Gastrocnemius medialis (tissue), 4 donors: ENCODE measurements around the gene GNPDA2. TPM values are rescaled to one million over a fixed set of nuclear protein-coding genes. Genes with fewer than 3 reads are reported as not detected.
A peak's percentile ranks its signal among the peaks of the same experiment; 100 is the strongest.

Source experiments
- ATAC-seq, 2 donors: fragments of 150-250 bp; one replicate each; pipeline ENCODE4 v1.9.1; 2016
- DNase-seq, 2 donors: peaks; one replicate each; pipeline ENCODE4 v3.0.0-alpha.2; 2019
- H3K27ac ChIP-seq, 4 donors: fragments of 200-600 bp; sonication (generic); 1 replicate in 1 of 4; 2 replicates in 3 of 4; pipeline ENCODE4 v1.5.1; 2016 to 2018; ENCODE audit warnings: mild to moderate bottlenecking in 2 of 4, moderate library complexity in 1 of 4
- H3K27me3 ChIP-seq, 3 donors: fragments of 200-600 bp; sonication (generic) in 2 of 3; 1 replicate in 1 of 3; 2 replicates in 2 of 3; pipeline versions ENCODE4 v1.5.1 to v1.6.0; 2016 to 2019; ENCODE audit warnings: mild to moderate bottlenecking in 1 of 3, moderate library complexity in 1 of 3
- H3K36me3 ChIP-seq, 2 donors: fragments of 200-600 bp; sonication (generic) in 1 of 2; one replicate each; pipeline ENCODE4 v1.5.1; 2017 to 2018
- H3K4me1 ChIP-seq, 2 donors: fragments of 200-600 bp; sonication (generic) in 1 of 2; one replicate each; pipeline ENCODE4 v1.5.1; 2016 to 2017; ENCODE audit warnings: mild to moderate bottlenecking in 2 of 2
- H3K4me3 ChIP-seq, 4 donors: fragments of 200-600 bp; sonication (generic) in 3 of 4; 1 replicate in 1 of 4; 2 replicates in 3 of 4; pipeline ENCODE4 v1.5.1; 2016 to 2019; ENCODE audit warnings: mild to moderate bottlenecking in 2 of 4
- H3K9me3 ChIP-seq, 3 donors: fragments of 200-600 bp; sonication (generic) in 2 of 3; 1 replicate in 1 of 3; 2 replicates in 2 of 3; pipeline ENCODE4 v1.5.1; 2016 to 2019
- POLR2A ChIP-seq, 2 donors: fragments of 450-650 bp; IDR thresholded peaks; one replicate each; pipeline ENCODE4 v1.6.1; 2017; ENCODE audit warnings: antibody characterized with exemption in 2 of 2, mild to moderate bottlenecking in 2 of 2, moderate library complexity in 2 of 2
- in situ Hi-C, 4 donors: fragments of 200-750 bp; cut with MboI; loops; one replicate each; pipeline versions ENCODE4 v1.15.0 to v1.8.0; 2017; ENCODE audit warnings: low sequenced_read_pairs in 4 of 4
- intact Hi-C: fragments of 100-400 bp; cut with DNase I; formaldehyde crosslinking; loops from one replicate; pipeline ENCODE4 v1.15.1; 2023; ENCODE audit warnings: low total_unique reads
- total RNA-seq, 4 donors: library from RNA; depleted of rRNA; stranded (reverse); fragments of >200 nt; gene quantifications; one replicate each; pipeline versions ENCODE4 v1.1.0 to v1.2.3, GENCODE V29; 2016
- TF ChIP-seq, protein P1 (sequence below), 5 experiments: fragments of 450-650 bp in 3 of 5; fragments of 200-600 bp in 2 of 5; sonication (generic) in 2 of 5; IDR thresholded peaks in 4 of 5; conservative IDR thresholded peaks in 1 of 5; 1 replicate in 4 of 5; 2 replicates in 1 of 5; pipeline ENCODE4 v1.5.1; 2016 to 2019; ENCODE audit warnings: antibody characterized with exemption in 5 of 5, mild to moderate bottlenecking in 3 of 5, moderate library complexity in 3 of 5

Gene GNPDA2
- total RNA-seq, 4 donors from 2014 or later = 6.2 to 16.6 (median 10.7) TPM

DNA sequence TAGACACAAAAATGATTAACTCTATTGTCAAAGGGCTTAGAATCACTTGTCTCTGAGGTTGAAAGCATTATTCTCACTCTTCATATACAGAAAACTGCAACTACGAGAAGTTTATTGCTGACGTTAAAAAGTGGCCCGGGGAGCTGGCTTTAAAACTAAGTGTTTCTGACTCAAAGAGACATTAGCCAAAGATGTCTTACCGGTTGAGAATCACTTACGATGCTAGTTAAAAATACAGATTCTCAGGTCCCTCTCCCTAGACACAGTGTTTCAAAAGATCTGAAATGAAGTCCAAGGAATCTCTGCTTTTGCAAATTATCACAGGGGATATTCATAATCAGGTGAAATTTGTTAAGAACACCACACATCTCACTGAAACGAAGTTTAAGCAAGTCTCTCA is 1.2 kb downstream of the GNPDA2 start:
- intact Hi-C loops = no loop called here
- Histone ChIP-seq H3K9me3 (no peaks in the 10 kb centered on the region), H3K4me3 (peak overlapping the region; percentile 81 to 95 (median 88)), H3K27ac (peak overlapping the region in 3 of 4 donors; percentile 80 to 85 (median 84)), H3K27me3 (no peaks in the 10 kb centered on the region), H3K4me1 (peaks cover 20 to 23% of the 10 kb centered on the region in 2 donors), H3K36me3 (no peaks in the 10 kb centered on the region)
- in situ Hi-C loops = no loop called here
- ATAC-seq (no peak), DNase-seq (no peak)
- TF ChIP-seq, protein P1, sequence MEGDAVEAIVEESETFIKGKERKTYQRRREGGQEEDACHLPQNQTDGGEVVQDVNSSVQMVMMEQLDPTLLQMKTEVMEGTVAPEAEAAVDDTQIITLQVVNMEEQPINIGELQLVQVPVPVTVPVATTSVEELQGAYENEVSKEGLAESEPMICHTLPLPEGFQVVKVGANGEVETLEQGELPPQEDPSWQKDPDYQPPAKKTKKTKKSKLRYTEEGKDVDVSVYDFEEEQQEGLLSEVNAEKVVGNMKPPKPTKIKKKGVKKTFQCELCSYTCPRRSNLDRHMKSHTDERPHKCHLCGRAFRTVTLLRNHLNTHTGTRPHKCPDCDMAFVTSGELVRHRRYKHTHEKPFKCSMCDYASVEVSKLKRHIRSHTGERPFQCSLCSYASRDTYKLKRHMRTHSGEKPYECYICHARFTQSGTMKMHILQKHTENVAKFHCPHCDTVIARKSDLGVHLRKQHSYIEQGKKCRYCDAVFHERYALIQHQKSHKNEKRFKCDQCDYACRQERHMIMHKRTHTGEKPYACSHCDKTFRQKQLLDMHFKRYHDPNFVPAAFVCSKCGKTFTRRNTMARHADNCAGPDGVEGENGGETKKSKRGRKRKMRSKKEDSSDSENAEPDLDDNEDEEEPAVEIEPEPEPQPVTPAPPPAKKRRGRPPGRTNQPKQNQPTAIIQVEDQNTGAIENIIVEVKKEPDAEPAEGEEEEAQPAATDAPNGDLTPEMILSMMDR (IDR thresholded peaks at IDR 0.05 in 4 of 5, conservative IDR thresholded peaks at IDR 0.05 in 1 of 5) = no peak
- no peak for TF ChIP-seq POLR2A (IDR thresholded peaks at IDR 0.05)

DNA sequence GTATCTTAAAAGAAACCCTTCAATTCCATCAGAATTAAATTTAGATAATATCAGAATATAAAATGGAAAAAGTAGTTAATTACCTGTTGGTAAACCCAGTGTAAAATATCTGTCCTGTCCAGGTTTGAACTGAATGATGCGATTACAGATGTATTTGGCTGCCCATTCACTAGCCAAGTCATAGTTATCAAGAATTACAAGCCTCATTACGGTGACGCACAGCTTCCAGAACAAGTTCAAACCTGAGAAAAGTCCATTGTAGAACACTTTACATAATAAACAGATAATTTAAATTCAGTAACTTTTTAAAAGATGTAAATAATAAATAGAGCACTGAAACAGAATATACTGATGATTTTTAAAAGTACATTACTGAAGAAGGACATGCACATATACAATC is 4.4 kb downstream of the GNPDA2 start:
- Histone ChIP-seq H3K4me3 (no peak overlapping the region), H3K27me3 (no peaks in the 10 kb centered on the region), H3K9me3 (no peaks in the 10 kb centered on the region), H3K36me3 (no peaks in the 10 kb centered on the region), H3K27ac (no peak overlapping the region), H3K4me1 (peaks cover 19 to 21% of the 10 kb centered on the region in 2 donors)
- in situ Hi-C loops (no loop called here), intact Hi-C loops (no loop called here)
- ATAC-seq (no peak), DNase-seq (no peak)
- TF ChIP-seq, protein P1 (IDR thresholded peaks at IDR 0.05 in 4 of 5, conservative IDR thresholded peaks at IDR 0.05 in 1 of 5) = no peak
- TF ChIP-seq POLR2A (IDR thresholded peaks at IDR 0.05) = no peak

DNA sequence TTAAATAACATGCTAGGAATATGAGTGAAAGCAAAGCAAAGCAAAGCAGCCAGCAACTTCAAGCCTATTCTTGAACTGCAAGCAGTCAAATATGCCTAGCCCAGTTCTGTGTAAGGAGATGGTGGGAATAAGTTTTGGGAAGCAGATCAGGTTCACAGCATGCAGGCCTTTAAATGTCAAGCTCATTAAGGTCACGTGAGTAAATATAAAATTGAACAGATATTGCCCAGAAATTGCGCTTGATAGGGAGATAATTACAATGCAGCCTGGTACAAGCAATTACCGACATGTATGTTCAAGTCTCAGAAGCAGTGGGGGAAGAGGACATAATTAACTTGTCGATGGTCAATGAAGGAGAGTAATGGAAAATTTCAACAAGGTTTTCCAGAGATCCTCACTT is 6.0 kb downstream of the GNPDA2 start:
- Histone ChIP-seq H3K36me3 (no peaks in the 10 kb centered on the region), H3K27me3 (no peaks in the 10 kb centered on the region), H3K9me3 (no peaks in the 10 kb centered on the region), H3K27ac (no peak overlapping the region), H3K4me3 (no peak overlapping the region), H3K4me1 (peaks cover 14 to 21% of the 10 kb centered on the region in 2 donors)
- in situ Hi-C loops = no loop called here
- intact Hi-C loops = no loop called here
- TF ChIP-seq POLR2A (IDR thresholded peaks at IDR 0.05) = no peak
- TF ChIP-seq, protein P1 (IDR thresholded peaks at IDR 0.05 in 4 of 5, conservative IDR thresholded peaks at IDR 0.05 in 1 of 5) = no peak
- no peak for DNase-seq
- ATAC-seq = no peak

DNA sequence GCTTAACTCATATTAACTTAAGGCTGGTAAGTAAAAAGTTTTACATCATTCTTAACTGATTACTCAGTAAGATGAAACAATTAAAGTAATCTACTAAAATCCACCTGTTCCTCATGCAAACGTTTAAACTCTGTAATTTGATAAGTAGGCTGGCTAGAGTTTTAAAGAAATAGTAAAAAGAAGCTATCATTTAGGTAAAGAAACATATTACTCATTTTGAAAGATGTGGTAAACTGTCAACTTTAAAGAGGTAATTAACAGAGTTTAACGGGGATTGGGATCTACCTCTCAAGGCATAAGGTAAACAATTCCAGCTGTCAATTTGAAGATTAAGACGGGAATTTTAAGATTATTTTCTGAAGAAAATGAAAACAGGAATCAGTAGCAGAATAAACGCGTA is 9.8 kb downstream of the GNPDA2 start:
- no peak overlapping the region for H3K27ac ChIP-seq
- H3K27me3 ChIP-seq = no peaks in the 10 kb centered on the region
- no peak overlapping the region for H3K4me3 ChIP-seq
- ATAC-seq (no peak), DNase-seq (no peak)
- peaks cover 7 to 10% of the 10 kb centered on the region in 2 donors for H3K4me1 ChIP-seq
- no peak for TF ChIP-seq POLR2A (IDR thresholded peaks at IDR 0.05)
- TF ChIP-seq, protein P1 (IDR thresholded peaks at IDR 0.05 in 4 of 5, conservative IDR thresholded peaks at IDR 0.05 in 1 of 5) = no peak
- intact Hi-C loops = no loop called here
- in situ Hi-C loops = no loop called here
- H3K36me3 ChIP-seq = no peaks in the 10 kb centered on the region
- no peaks in the 10 kb centered on the region for H3K9me3 ChIP-seq

DNA sequence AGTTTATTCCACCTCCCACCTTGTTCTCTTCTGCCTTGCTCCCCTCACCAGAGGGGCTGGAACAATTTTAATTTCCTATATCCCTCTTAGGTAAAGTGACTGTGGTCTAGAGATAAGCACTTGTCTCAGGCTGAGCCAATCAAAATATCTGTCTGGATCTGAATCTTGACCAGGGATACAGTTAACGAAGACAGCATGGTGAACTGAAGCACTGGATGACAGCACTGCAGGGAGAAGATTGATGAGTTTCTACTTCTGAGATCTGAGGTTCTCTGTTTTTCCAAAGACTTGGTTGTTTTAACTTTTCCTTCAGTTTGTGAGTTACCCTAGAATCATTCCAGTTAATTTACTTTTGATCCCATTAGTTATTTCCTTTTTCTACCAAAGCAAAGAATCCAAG is 13.2 kb downstream of the GNPDA2 start:
- H3K36me3 ChIP-seq = no peaks in the 10 kb centered on the region
- no peak for DNase-seq
- no peaks in the 10 kb centered on the region for H3K4me1 ChIP-seq
- no peak overlapping the region for H3K4me3 ChIP-seq
- no peak for ATAC-seq
- intact Hi-C loops (no loop called here), in situ Hi-C loops (no loop called here)
- TF ChIP-seq, protein P1 (IDR thresholded peaks at IDR 0.05 in 4 of 5, conservative IDR thresholded peaks at IDR 0.05 in 1 of 5) = no peak
- TF ChIP-seq POLR2A (IDR thresholded peaks at IDR 0.05) = no peak
- no peaks in the 10 kb centered on the region for H3K9me3 ChIP-seq
- H3K27ac ChIP-seq = no peak overlapping the region
- H3K27me3 ChIP-seq = no peaks in the 10 kb centered on the region
